ENCODE data around the gene LHX1. TPM values are rescaled to one million over a fixed set of nuclear protein-coding genes. Genes with fewer than 3 reads are reported as not detected.

LHX1 gene
- total RNA-seq, 1 donor from 2014 or later, result 0.37 TPM

GRCh38 chr17:36929851-36930582 is 7.3 kb upstream of the LHX1 start:
- Mint-ChIP-seq H3K9me3 (no peaks in the 10 kb centered on the region), H3K27me3 (ENCODE audit: low read depth) (peaks cover 74% of the 10 kb centered on the region), H3K4me1 (ENCODE audit: low read depth) (peaks cover 25% of the 10 kb centered on the region), H3K36me3 (ENCODE audit: low read depth) (no peaks in the 10 kb centered on the region), H3K4me3 (ENCODE audit: low read depth) (no peak overlapping the region), H3K27ac (no peak overlapping the region)
- no peak for DNase-seq (ENCODE audit: low spot score)
- intact Hi-C loops (cut with micrococcal nuclease), result loop anchor here (10.0 kb wide), 1 partner anchor 75 kb away; no protein-coding TSS in a partner anchor

GRCh38 chr17:36930583-36930900 is 6.7 kb upstream of the LHX1 start:
- Mint-ChIP-seq H3K4me1 (ENCODE audit: low read depth) (peaks cover 25% of the 10 kb centered on the region), H3K9me3 (no peaks in the 10 kb centered on the region), H3K27ac (no peak overlapping the region), H3K36me3 (ENCODE audit: low read depth) (no peaks in the 10 kb centered on the region), H3K4me3 (ENCODE audit: low read depth) (no peak overlapping the region), H3K27me3 (ENCODE audit: low read depth) (peaks cover 79% of the 10 kb centered on the region)
- intact Hi-C loops (cut with micrococcal nuclease), result no loop called here
- DNase-seq (ENCODE audit: low spot score), result no peak

- H3K9me3 Mint-ChIP-seq, result no peaks in the 10 kb centered on the region
- no peak for DNase-seq (ENCODE audit: low spot score)
- H3K4me3 Mint-ChIP-seq (ENCODE audit: low read depth), result no peak overlapping the region
- H3K27me3 Mint-ChIP-seq (ENCODE audit: low read depth), result peaks cover 85% of the 10 kb centered on the region
- H3K36me3 Mint-ChIP-seq (ENCODE audit: low read depth), result no peaks in the 10 kb centered on the region
- H3K4me1 Mint-ChIP-seq (ENCODE audit: low read depth), result peaks cover 27% of the 10 kb centered on the region
- intact Hi-C loops (cut with micrococcal nuclease), result no loop called here
- no peak overlapping the region for H3K27ac Mint-ChIP-seq
Measured at GRCh38 chr17:36931096-36931696, 6.1 kb upstream of the LHX1 start.

- Mint-ChIP-seq H3K4me1 (ENCODE audit: low read depth) (peaks cover 28% of the 10 kb centered on the region), H3K4me3 (ENCODE audit: low read depth) (peak overlapping the region; percentile 5), H3K27ac (no peak overlapping the region), H3K27me3 (ENCODE audit: low read depth) (peaks cover 85% of the 10 kb centered on the region), H3K36me3 (ENCODE audit: low read depth) (no peaks in the 10 kb centered on the region), H3K9me3 (no peaks in the 10 kb centered on the region)
- intact Hi-C loops (cut with micrococcal nuclease), result no loop called here
- DNase-seq (ENCODE audit: low spot score), result no peak
Measured at GRCh38 chr17:36931697-36932382, 5.4 kb upstream of the LHX1 start.

- Mint-ChIP-seq H3K4me1 (ENCODE audit: low read depth) (peaks cover 28% of the 10 kb centered on the region), H3K4me3 (ENCODE audit: low read depth) (peak overlapping the region; percentile 5), H3K36me3 (ENCODE audit: low read depth) (no peaks in the 10 kb centered on the region), H3K27ac (no peak overlapping the region), H3K27me3 (ENCODE audit: low read depth) (peaks cover 89% of the 10 kb centered on the region), H3K9me3 (no peaks in the 10 kb centered on the region)
- DNase-seq (ENCODE audit: low spot score), result no peak
- intact Hi-C loops (cut with micrococcal nuclease), result no loop called here
Measured at GRCh38 chr17:36932383-36932693, 4.9 kb upstream of the LHX1 start.

GRCh38 chr17:36932694-36933511 is 4.4 kb upstream of the LHX1 start:
- Mint-ChIP-seq H3K4me3 (ENCODE audit: low read depth) (no peak overlapping the region), H3K9me3 (no peaks in the 10 kb centered on the region), H3K36me3 (ENCODE audit: low read depth) (no peaks in the 10 kb centered on the region), H3K4me1 (ENCODE audit: low read depth) (peaks cover 25% of the 10 kb centered on the region), H3K27me3 (ENCODE audit: low read depth) (peaks cover 89% of the 10 kb centered on the region), H3K27ac (no peak overlapping the region)
- DNase-seq (ENCODE audit: low spot score), result no peak
- intact Hi-C loops (cut with micrococcal nuclease), result no loop called here

GRCh38 chr17:36933512-36934143 is 3.6 kb upstream of the LHX1 start:
- peaks cover 88% of the 10 kb centered on the region for H3K27me3 Mint-ChIP-seq (ENCODE audit: low read depth)
- peaks cover 23% of the 10 kb centered on the region for H3K4me1 Mint-ChIP-seq (ENCODE audit: low read depth)
- no peaks in the 10 kb centered on the region for H3K36me3 Mint-ChIP-seq (ENCODE audit: low read depth)
- H3K9me3 Mint-ChIP-seq, result no peaks in the 10 kb centered on the region
- H3K4me3 Mint-ChIP-seq (ENCODE audit: low read depth), result no peak overlapping the region
- intact Hi-C loops (cut with micrococcal nuclease), result no loop called here
- DNase-seq (ENCODE audit: low spot score), result no peak
- H3K27ac Mint-ChIP-seq, result peak overlapping the region; percentile 29

- Mint-ChIP-seq H3K27me3 (ENCODE audit: low read depth) (peaks cover 88% of the 10 kb centered on the region), H3K27ac (peak overlapping the region; percentile 29), H3K4me3 (ENCODE audit: low read depth) (no peak overlapping the region), H3K36me3 (ENCODE audit: low read depth) (no peaks in the 10 kb centered on the region), H3K4me1 (ENCODE audit: low read depth) (peaks cover 23% of the 10 kb centered on the region), H3K9me3 (no peaks in the 10 kb centered on the region)
- no peak for DNase-seq (ENCODE audit: low spot score)
- intact Hi-C loops (cut with micrococcal nuclease), result no loop called here
Measured at GRCh38 chr17:36934144-36934691, 3.1 kb upstream of the LHX1 start.

GRCh38 chr17:36934692-36935630 is 2.3 kb upstream of the LHX1 start:
- H3K9me3 Mint-ChIP-seq, result no peaks in the 10 kb centered on the region
- intact Hi-C loops (cut with micrococcal nuclease), result loop anchor here (5.0 kb wide), 1 partner anchor 128 kb away; no protein-coding TSS in a partner anchor
- H3K27ac Mint-ChIP-seq, result no peak overlapping the region
- no peak for DNase-seq (ENCODE audit: low spot score)
- H3K4me3 Mint-ChIP-seq (ENCODE audit: low read depth), result no peak overlapping the region
- peaks cover 23% of the 10 kb centered on the region for H3K4me1 Mint-ChIP-seq (ENCODE audit: low read depth)
- no peaks in the 10 kb centered on the region for H3K36me3 Mint-ChIP-seq (ENCODE audit: low read depth)
- H3K27me3 Mint-ChIP-seq (ENCODE audit: low read depth), result peaks cover 85% of the 10 kb centered on the region

GRCh38 chr17:36935671-36936454 is 1.4 kb upstream of the LHX1 start:
- H3K27ac Mint-ChIP-seq, result no peak overlapping the region
- no peaks in the 10 kb centered on the region for H3K9me3 Mint-ChIP-seq
- H3K36me3 Mint-ChIP-seq (ENCODE audit: low read depth), result no peaks in the 10 kb centered on the region
- intact Hi-C loops (cut with micrococcal nuclease), result loop anchor here (5.0 kb wide), 1 partner anchor 129 kb away; no protein-coding TSS in a partner anchor
- H3K4me3 Mint-ChIP-seq (ENCODE audit: low read depth), result peak overlapping the region; percentile 26
- peaks cover 23% of the 10 kb centered on the region for H3K4me1 Mint-ChIP-seq (ENCODE audit: low read depth)
- peaks cover 84% of the 10 kb centered on the region for H3K27me3 Mint-ChIP-seq (ENCODE audit: low read depth)
- no peak for DNase-seq (ENCODE audit: low spot score)

- H3K4me3 Mint-ChIP-seq (ENCODE audit: low read depth), result no peak overlapping the region
- peaks cover 24% of the 10 kb centered on the region for H3K4me1 Mint-ChIP-seq (ENCODE audit: low read depth)
- peaks cover 84% of the 10 kb centered on the region for H3K27me3 Mint-ChIP-seq (ENCODE audit: low read depth)
- H3K27ac Mint-ChIP-seq, result no peak overlapping the region
- H3K36me3 Mint-ChIP-seq (ENCODE audit: low read depth), result no peaks in the 10 kb centered on the region
- intact Hi-C loops (cut with micrococcal nuclease), result loop anchor here (5.0 kb wide), 1 partner anchor 129 kb away; no protein-coding TSS in a partner anchor
- no peaks in the 10 kb centered on the region for H3K9me3 Mint-ChIP-seq
- DNase-seq (ENCODE audit: low spot score), result no peak
Measured at GRCh38 chr17:36936455-36937000, 747 bp upstream of the LHX1 start.
